Measurements from ENCODE around the gene RALGPS1.

Gene RALGPS1

DNA sequence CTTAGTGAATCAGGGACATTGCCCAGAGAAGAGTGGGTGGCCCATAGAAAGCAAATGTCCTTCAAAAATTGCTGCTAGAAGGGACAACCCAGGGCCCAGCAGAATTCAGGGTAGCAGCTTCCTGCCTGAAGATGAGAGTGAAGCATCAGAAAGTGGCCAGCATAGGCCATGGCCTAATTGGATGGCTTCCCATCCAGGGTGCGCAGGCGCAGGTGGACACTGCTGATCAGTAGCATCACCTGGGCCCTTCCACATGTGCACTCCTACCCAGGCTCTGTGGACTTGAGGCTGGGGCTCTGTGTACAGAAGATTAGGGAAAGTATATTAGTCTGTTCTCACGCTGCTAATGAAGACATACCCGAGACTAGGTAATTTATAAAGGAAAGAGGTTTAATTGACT lies 291.4 kb downstream of the RALGPS1 start:
- DNase-seq (ENCODE audit: low read depth), result no peak
- H3K4me3 ChIP-seq (ENCODE audit: low read depth, low read length), result no peak overlapping the region
- no peak for TF ChIP-seq POLR2A (IDR thresholded peaks at IDR 0.05; ENCODE audit: extremely low read depth, insufficient read length)
- TF ChIP-seq CTCF (IDR thresholded peaks at IDR 0.05; ENCODE audit: low read depth, low read length), result no peak
- no peak for TF ChIP-seq MYC (IDR thresholded peaks at IDR 0.05; ENCODE audit: low read depth, low read length)
- TF ChIP-seq, protein P1, sequence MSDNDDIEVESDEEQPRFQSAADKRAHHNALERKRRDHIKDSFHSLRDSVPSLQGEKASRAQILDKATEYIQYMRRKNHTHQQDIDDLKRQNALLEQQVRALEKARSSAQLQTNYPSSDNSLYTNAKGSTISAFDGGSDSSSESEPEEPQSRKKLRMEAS (IDR thresholded peaks at IDR 0.05; ENCODE audit: low read depth, low read length), result no peak

- no peak overlapping the region for H3K4me3 ChIP-seq (ENCODE audit: low read depth, low read length)
- no peak for TF ChIP-seq CTCF (IDR thresholded peaks at IDR 0.05; ENCODE audit: low read depth, low read length)
- TF ChIP-seq MYC (IDR thresholded peaks at IDR 0.05; ENCODE audit: low read depth, low read length), result no peak
- TF ChIP-seq POLR2A (IDR thresholded peaks at IDR 0.05; ENCODE audit: extremely low read depth, insufficient read length), result no peak
- TF ChIP-seq, protein P1 (IDR thresholded peaks at IDR 0.05; ENCODE audit: low read depth, low read length), result no peak
- no peak for DNase-seq (ENCODE audit: low read depth)
Observed at GRCh38 chr9:127206666-127207065, 292.1 kb downstream of the RALGPS1 start.

- no peak for TF ChIP-seq CTCF (IDR thresholded peaks at IDR 0.05; ENCODE audit: low read depth, low read length)
- TF ChIP-seq, protein P1 (IDR thresholded peaks at IDR 0.05; ENCODE audit: low read depth, low read length), result no peak
- no peak for TF ChIP-seq POLR2A (IDR thresholded peaks at IDR 0.05; ENCODE audit: extremely low read depth, insufficient read length)
- no peak for TF ChIP-seq MYC (IDR thresholded peaks at IDR 0.05; ENCODE audit: low read depth, low read length)
- no peak for DNase-seq (ENCODE audit: low read depth)
- no peak overlapping the region for H3K4me3 ChIP-seq (ENCODE audit: low read depth, low read length)
Observed at GRCh38 chr9:127207734-127208410, 293.3 kb downstream of the RALGPS1 start.

GRCh38 chr9:127208416-127208815 lies 293.8 kb downstream of the RALGPS1 start:
- TF ChIP-seq CTCF (IDR thresholded peaks at IDR 0.05; ENCODE audit: low read depth, low read length), result no peak
- TF ChIP-seq MYC (IDR thresholded peaks at IDR 0.05; ENCODE audit: low read depth, low read length), result no peak
- no peak overlapping the region for H3K4me3 ChIP-seq (ENCODE audit: low read depth, low read length)
- DNase-seq (ENCODE audit: low read depth), result no peak

GRCh38 chr9:127209220-127209619 lies 294.6 kb downstream of the RALGPS1 start:
- no peak for DNase-seq (ENCODE audit: low read depth)
- TF ChIP-seq POLR2A (IDR thresholded peaks at IDR 0.05; ENCODE audit: extremely low read depth, insufficient read length) (no peak), CTCF (IDR thresholded peaks at IDR 0.05; ENCODE audit: low read depth, low read length) (no peak)
- TF ChIP-seq, protein P1 (IDR thresholded peaks at IDR 0.05; ENCODE audit: low read depth, low read length), result no peak
- H3K4me3 ChIP-seq (ENCODE audit: low read depth, low read length), result no peak overlapping the region
